ENCODE measurements around the gene NCKIPSD.

- no peak for TF ChIP-seq ZNF677 (tag by site-specific recombination; IDR thresholded peaks at IDR 0.05)
- no peak for TF ChIP-seq YY1 (tag by site-specific recombination; IDR thresholded peaks at IDR 0.05)
- no peak for TF ChIP-seq GLIS1 (tag by site-specific recombination; IDR thresholded peaks at IDR 0.05)
- no peak for TF ChIP-seq ZBTB1 (tag by site-specific recombination; IDR thresholded peaks at IDR 0.05)
Observed at GRCh38 chr3:48686538-48687219, 964 bp upstream of the NCKIPSD start.

Measured in HEK293 (cell line).